Measurements from ENCODE around the gene CYTH3.

The CYTH3 gene

GRCh38 chr7:6279937-6280336 lies 7.5 kb upstream of the CYTH3 start:
- no peak for DNase-seq (ENCODE audit: low read depth)

DNA sequence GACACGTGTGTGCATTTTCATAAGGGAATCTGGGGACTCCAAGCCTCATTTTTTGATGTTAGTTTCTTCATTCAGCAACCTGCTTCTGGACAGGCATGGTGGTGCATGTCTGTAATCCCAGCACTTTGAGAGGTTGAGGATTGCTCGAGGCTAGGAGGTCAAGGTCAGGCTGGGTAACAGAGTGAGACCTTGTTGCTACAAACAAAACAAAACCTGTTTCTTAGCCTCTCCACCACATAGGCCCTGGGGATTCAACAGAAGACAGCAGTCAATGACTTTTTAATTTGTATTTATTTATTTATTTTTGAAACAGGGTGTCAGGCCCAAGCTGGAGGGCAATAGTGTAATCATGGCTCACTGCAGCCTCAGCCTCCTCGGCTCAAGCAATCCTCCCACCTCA lies 6.9 kb upstream of the CYTH3 start:
- no peak for DNase-seq (ENCODE audit: low read depth)

DNA sequence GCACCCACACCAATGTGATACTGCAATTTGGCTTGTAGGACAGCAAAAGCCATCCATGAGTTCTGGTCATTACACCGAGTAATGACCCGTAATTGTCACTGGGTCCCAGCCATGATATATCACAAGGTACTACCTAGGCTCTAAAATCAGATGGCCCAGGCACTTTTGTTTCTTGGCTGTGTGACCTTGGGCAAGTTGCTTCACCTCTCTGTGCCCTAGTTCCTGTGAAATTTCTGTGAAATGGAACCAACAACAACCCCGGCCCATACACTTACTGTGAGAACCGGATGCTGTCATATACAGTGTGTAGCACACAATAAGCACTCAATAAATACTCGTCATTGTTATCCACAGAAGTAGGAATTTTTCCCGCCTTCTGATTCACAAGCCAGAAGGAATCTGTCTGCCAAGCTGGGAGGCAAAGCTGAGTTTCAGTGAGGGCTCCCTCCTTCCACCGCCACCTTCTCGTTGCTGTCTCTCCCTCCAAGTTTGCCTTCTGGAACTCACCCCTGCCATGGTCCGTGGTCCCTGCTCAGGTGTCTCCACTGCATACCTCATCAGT lies 6.4 kb upstream of the CYTH3 start:
- DNase-seq (ENCODE audit: low read depth) = peak; percentile 30

GRCh38 chr7:6277476-6277875 lies 5.1 kb upstream of the CYTH3 start:
- DNase-seq (ENCODE audit: low read depth) = no peak

DNA sequence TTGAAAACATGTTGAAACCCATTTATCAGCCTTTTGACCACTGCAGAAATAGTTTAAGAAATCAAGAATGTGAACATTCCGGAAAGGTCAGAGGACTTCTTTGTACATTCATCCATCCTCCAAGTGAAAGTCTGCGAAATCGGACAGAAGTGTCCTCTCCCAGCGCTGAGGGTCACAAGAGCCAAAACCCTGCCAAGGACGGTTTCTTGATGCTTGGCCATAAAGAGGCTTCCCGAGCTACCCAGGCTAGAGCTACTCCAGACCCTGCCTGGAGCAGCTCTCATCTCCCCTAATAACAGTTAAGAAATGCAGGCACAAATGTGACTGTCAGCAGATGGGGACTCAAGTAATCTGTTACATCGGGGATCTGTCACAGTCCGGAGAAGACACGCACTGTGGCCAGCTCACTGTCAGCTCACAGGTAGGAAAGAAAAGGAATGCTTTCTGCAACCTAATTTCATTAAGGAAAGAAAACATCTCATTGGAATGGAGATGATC lies 4.5 kb upstream of the CYTH3 start:
- DNase-seq (ENCODE audit: low read depth) = peak; percentile 71

GRCh38 chr7:6274743-6275142 lies 2.3 kb upstream of the CYTH3 start:
- DNase-seq (ENCODE audit: low read depth) = peak; percentile 18

DNA sequence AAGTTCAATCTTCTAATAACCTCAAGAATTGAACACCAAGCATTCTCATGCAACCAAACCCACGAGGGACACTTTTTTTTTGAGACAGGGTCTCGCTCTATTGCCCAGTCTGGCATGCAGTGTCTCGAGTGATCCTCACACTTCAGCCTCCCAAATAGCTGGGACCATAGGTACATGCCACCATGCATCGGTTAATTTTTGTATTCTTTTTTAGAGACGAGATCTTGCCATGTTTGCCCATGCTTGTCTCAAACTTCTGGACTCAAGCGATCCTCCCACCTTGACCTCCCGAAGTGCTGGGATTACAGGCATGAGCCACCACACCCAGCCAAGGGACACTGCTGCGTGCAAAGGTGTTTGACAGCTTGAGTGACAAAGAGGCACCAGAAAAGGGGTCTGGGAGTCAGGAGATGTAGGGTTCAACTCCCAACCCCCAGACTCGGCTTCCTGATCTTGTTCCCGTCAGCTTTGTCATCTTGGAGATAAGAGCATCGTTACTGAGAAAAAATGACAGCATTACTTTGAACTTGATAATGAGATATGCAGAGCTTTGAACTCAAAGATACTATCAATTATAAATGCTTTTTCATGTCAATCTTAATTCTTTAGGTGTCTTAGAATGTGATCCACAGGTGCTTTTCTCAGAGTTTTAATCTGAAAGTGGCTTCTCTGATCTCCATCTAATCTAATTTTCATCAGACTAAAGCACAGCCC lies 1.6 kb upstream of the CYTH3 start:
- no peak for DNase-seq (ENCODE audit: low read depth)

- no peak for DNase-seq (ENCODE audit: low read depth)
Measured at GRCh38 chr7:6273380-6273837, 985 bp upstream of the CYTH3 start.

DNA sequence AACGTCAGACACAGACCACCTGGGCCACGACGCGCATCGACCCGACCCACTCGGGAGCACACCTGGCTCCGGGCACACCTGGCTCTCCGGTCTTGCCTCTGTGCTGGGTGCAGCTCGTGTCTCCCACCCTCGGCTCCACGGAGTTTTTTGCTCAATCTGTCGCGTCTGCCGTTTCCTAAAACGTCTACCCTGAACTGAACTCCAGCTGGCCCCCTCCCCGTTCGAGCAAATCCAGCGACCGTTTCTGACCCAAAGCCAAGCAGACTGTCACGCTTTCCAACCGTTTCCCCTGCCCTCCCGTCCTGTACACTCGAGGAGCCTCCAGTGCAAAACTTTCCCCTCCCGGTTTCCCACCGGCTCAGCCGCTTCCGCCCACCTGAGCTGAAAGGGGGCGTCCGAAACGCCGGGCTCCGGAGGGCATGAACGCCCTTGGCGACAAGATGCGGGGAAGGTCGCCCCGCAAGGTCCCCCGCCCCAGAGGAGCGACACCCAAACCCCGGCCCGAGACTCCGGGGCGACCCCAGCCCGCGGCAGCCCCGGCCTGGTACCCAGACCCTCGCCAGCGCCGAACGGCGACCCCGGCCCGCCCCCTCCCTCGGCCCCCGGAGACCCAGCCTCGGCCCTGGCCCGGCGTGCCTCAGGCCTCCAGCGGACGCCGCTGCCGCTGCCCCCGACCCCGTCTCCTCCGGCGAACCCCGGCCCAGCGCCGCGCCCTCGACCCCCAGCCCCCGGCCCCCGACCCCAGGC lies 557 bp downstream of the CYTH3 start:
- DNase-seq (ENCODE audit: low read depth) = no peak

DNA sequence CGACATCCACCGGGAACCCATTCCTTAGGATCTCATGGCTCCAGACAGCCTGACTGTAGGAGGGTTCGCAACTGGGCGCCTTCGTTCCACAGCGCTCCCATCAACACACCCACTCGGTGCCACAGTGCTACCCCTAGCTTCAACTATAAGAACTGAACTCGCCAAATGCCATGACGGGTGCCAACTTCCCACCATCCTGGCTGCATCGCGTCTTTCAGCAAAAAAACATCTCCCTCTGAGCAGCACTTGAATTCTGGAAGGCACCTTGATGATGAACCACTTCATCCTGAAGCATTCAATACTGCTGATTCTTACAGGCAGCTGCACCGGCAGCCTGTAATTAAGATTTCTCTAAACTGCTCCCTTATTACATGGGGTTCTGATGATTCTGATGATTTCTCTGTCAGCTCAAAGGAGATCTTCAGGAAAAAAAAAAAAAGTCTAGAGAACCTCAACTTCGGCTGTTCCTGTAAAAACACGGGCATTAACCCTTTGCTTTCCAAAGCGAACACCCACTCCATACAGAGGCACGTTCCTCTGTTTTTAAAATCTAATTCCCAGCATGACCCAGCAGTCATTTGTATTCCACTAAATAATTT lies 1.3 kb downstream of the CYTH3 start:
- peak; percentile 39 for DNase-seq (ENCODE audit: low read depth)

GRCh38 chr7:6269527-6269926 lies 2.9 kb downstream of the CYTH3 start:
- no peak for DNase-seq (ENCODE audit: low read depth)

DNA sequence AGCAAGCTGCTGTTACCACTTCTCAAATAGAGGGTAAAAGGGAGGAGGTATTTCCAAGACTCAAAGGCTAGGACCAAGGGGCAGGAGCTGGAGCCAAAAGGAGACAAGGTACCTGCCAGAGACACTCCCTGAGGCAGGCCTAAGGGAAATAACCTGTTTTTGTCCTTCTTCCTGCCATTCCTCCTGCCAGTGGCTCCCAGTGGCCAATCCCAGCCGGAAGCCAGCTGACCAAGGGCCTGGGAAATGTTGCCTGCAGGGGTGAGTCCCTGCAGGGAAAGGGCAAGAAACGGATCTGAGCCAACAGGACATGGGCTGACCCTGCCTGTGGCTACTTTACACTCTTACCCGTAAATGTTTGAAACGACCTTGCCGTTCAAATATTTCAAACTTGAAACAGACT lies 3.5 kb downstream of the CYTH3 start:
- no peak for DNase-seq (ENCODE audit: low read depth)

GRCh38 chr7:6268023-6268900 lies 4.2 kb downstream of the CYTH3 start:
- DNase-seq (ENCODE audit: low read depth) = no peak

DNA sequence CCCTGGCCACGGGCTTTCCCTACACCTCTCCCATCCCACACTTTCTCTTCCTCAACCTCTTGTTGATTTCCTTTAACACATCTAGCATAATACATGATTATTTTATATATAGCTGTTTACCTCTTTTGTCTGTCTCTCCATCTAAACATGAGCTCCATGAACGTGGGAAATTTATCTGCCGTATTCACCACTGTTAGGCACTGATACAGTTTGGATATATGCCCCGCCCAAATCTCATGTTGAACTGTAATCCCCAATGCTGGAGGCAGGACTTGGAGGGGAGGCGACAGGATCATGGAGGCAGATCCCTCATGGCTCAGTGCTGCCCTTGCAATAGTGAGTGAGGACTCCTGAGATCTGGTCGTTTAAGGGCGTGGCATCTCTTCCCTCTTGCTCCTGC lies 5.7 kb downstream of the CYTH3 start:
- no peak for DNase-seq (ENCODE audit: low read depth)

DNA sequence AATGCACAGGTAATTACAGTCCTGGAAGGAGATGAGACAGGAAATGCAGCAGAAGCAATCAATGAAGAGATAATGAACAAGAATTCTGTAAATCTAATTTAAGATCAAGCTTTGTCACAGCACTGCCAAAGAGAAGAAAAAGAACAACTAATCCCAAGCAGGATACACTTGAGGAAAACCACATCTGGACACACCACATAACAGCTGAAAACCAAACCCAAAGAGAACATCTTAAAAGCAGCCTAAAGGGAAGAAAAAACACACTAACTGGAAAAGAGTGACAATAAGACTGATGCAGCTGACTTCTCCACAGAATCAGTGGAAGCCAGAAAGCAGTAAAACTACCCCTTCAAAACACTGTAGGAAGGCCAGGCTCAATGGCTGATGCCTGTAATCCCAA lies 10.2 kb downstream of the CYTH3 start:
- DNase-seq (ENCODE audit: low read depth) = no peak

GRCh38 chr7:6261699-6262098 lies 10.7 kb downstream of the CYTH3 start:
- DNase-seq (ENCODE audit: low read depth) = no peak

DNA sequence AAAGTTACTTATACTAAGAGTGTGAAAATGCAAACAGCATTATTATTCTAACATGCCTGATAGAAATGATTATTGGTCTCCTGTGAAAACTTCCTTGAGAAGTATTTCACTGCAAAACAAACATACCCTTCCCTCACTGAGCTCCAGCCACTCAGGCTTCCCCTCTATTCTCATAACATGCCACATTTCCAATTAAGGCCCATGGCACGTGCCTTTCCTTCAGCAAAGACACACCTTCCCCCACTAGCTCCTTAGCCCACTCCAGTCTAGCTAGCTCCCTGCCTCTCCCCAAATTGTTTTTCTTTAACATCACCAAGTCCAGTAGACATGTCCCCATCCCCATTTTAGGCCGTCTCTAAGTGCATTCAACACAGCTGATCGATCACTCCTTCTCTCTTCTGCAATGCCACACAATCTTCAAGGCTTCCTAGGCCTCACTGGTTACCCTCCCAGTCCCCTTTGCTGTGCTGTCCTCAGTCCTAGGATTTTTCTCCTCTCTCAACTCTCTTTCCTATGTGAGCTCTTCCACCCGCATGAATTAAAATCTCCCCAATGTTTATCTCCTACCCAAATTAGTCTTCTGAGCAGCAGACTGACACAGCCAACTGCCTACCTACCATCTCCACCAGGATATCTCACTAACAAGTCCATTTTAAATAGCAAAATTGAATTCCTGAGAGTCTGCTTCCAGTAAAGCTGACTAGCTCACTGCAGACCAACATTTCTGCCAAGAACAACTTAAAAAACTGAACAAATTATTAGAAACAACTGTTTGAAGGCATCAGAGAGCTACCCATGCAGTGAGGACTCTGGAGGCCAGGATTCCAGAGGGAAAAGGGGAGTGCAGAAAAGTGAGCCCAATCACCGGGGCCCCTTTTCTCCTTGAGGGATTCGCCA lies 11.9 kb downstream of the CYTH3 start:
- no peak for DNase-seq (ENCODE audit: low read depth)

GRCh38 chr7:6259257-6259656 lies 13.2 kb downstream of the CYTH3 start:
- DNase-seq (ENCODE audit: low read depth) = no peak

GRCh38 chr7:6258440-6259182 lies 13.8 kb downstream of the CYTH3 start:
- peak; percentile 50 for DNase-seq (ENCODE audit: low read depth)

DNA sequence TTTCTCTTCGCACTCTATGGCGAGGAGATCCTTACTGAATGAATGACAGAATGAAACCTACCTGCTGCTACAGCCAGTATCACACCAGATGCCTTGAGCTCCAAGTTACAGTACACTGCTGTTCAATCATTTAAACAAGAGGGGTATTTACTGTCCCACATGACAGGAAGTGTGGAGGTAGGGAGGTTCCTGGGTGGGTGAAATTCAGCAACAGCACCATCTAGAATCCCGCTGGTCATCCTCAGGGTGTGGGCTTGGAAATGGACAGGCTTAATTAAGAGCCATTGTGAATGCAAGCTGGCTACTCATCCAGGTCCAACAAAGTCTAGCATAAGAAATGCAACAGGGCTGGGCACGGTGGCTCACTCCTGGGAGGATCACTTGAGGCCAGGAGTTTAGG lies 14.7 kb downstream of the CYTH3 start:
- DNase-seq (ENCODE audit: low read depth) = no peak
